A673 (cell line): ENCODE data around the gene ABCC11. TPM values are rescaled to one million over a fixed set of nuclear protein-coding genes. Genes with fewer than 3 reads are reported as not detected.
"Not testable (repeated sequence)": the region's sequence is repeated elsewhere in the genome, so short reads cannot be mapped to it uniquely, and the experiment has no call there.

ENCODE experiments used
- BruUV-seq: library from RNA; stranded (reverse); fragments of 400-500 nt; replicated peaks from 2 replicates; lab custom pipeline; 2021; lab: Mats Ljungman, UMichigan
- CTCF ChIA-PET: fragments of 300-600 bp; sonication (Branson Sonifier 250); formaldehyde crosslinking; loops from one replicate; lab custom pipeline; 2022; ENCODE audit warnings: antibody characterized with exemption; lab: Charles Lee
- POLR2A ChIA-PET: fragments of 300-600 bp; sonication (Branson Sonifier 250); formaldehyde crosslinking; loops from one replicate; lab custom pipeline; 2022; ENCODE audit warnings: antibody characterized with exemption; ENCODE audit not compliant: low non-redundant PET; lab: Charles Lee
- DNase-seq: peaks from one replicate; pipeline ENCODE4 v3.0.0-alpha.2; 2015; ENCODE audit warnings: low spot score
- H3K27ac ChIP-seq: fragments of 200-600 bp; sonication (generic); 2 replicates; pipeline ENCODE4 v1.5.1; 2016; ENCODE audit warnings: mixed run types, low read depth, mild to moderate bottlenecking, mixed read lengths, antibody characterized with exemption, low read length; ENCODE audit not compliant: poor library complexity, severe bottlenecking
- H3K27me3 ChIP-seq: fragments of 200-600 bp; sonication (generic); replicated peaks from 2 replicates; pipeline ENCODE4 v1.6.1; 2017; ENCODE audit warnings: mixed run types, low read depth, mild to moderate bottlenecking, mixed read lengths, antibody characterized with exemption, low read length; ENCODE audit not compliant: insufficient read depth, poor library complexity
- H3K36me3 ChIP-seq: fragments of 200-600 bp; sonication (generic); 2 replicates; pipeline ENCODE4 v1.6.1; 2016; ENCODE audit warnings: mixed run types, mild to moderate bottlenecking, mixed read lengths, antibody characterized with exemption, low read length; ENCODE audit not compliant: insufficient read depth, poor library complexity, severe bottlenecking
- H3K4me1 ChIP-seq: fragments of 200-600 bp; sonication (generic); 2 replicates; pipeline ENCODE4 v1.6.1; 2017; ENCODE audit warnings: mixed run types, mild to moderate bottlenecking, mixed read lengths, antibody characterized with exemption, low read length; ENCODE audit not compliant: insufficient read depth, poor library complexity, severe bottlenecking
- H3K4me3 ChIP-seq: fragments of 200-600 bp; sonication (generic); 2 replicates; pipeline ENCODE4 v1.5.1; 2016; ENCODE audit warnings: low read depth, mixed run types, mild to moderate bottlenecking, mixed read lengths, low read length; ENCODE audit not compliant: poor library complexity, severe bottlenecking
- H3K9me3 ChIP-seq: fragments of 200-600 bp; sonication (generic); 2 replicates; pipeline ENCODE4 v1.6.1; 2016; ENCODE audit warnings: mixed run types, low read depth, mild to moderate bottlenecking, mixed read lengths, antibody characterized with exemption, low read length; ENCODE audit not compliant: poor library complexity, severe bottlenecking
- CTCF ChIP-seq: fragments of 300-800, 200-600 bp; sonication (generic); conservative IDR thresholded peaks from 2 replicates; pipeline ENCODE4 v1.5.1; 2017; ENCODE audit warnings: low read depth, mild to moderate bottlenecking, antibody characterized with exemption, low read length, moderate library complexity, mixed read lengths
- EZH2 ChIP-seq: fragments of 200-600 bp; sonication (generic); IDR thresholded peaks from 2 replicates; pipeline ENCODE4 v1.6.1; 2017; ENCODE audit warnings: borderline replicate concordance, low read depth, mild to moderate bottlenecking, mixed read lengths, antibody characterized with exemption, low read length; ENCODE audit not compliant: poor library complexity, severe bottlenecking
- intact Hi-C: fragments of 100-400 bp; cut with micrococcal nuclease; formaldehyde crosslinking; loops from one replicate; pipeline ENCODE4 v1.10.0; 2022; ENCODE audit not compliant: unreplicated experiment
- total RNA-seq: library from RNA; stranded (reverse); gene quantifications from 2 replicates; pipeline ENCODE4 v1.2.3, GENCODE V29; 2021

Gene ABCC11
- total RNA-seq, 1 experiment from 2014 or later, result not detected

DNA sequence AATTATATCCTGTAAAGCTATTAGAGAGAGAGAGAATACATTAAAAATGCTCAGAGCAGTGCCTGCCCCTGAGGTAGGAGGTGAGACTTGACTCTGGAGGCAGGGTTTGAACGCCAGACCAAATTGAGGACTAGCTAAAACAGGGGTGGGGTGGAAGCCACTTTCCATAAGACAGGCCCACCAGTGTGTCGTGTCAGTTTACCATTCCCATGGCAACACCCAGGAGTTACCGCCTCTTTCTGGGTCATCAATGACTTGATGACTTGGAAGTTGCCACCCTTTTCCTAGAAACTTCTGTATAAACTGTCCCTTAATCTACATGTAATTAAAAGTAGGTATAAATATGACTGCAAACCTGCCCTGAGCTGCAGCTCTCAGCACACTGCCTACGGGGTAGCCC lies 59.6 kb downstream of the ABCC11 start:
- DNase-seq, result no peak
- Histone ChIP-seq H3K36me3 (no peaks in the 10 kb centered on the region), H3K27ac (no peak overlapping the region), H3K27me3 (no peaks in the 10 kb centered on the region), H3K9me3 (no peaks in the 10 kb centered on the region), H3K4me3 (no peak overlapping the region), H3K4me1 (no peaks in the 10 kb centered on the region)
- intact Hi-C loops, result no loop called here
- POLR2A ChIA-PET, result no interaction called here
- TF ChIP-seq CTCF (no peak), EZH2 (no peak)
- no TSS peak for BruUV-seq
- CTCF ChIA-PET, result no interaction called here

DNA sequence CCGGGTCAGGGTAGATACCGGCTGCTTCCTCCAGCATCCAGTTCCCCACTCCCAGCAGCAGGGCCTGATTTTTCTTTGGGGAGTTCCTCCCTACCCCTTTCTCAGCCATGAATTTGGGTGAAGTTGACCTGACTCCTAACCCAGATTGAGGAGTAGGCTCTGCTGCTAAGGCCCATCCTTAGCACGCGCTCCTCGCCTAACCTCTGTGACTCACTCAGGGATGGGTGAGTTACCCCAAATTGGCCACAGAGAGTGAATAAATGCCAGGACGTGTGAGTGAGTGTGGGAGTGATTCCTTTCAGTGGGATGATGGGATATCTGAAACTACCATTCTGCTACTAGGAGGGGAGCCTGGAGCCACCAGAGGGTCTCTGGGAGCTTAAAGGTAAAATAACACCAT lies 62.7 kb downstream of the ABCC11 start:
- Histone ChIP-seq H3K9me3 (no peaks in the 10 kb centered on the region), H3K4me1 (no peaks in the 10 kb centered on the region), H3K4me3 (no peak overlapping the region), H3K36me3 (no peaks in the 10 kb centered on the region), H3K27me3 (no peaks in the 10 kb centered on the region), H3K27ac (no peak overlapping the region)
- TF ChIP-seq EZH2 (no peak), CTCF (no peak)
- ChIA-PET CTCF (no interaction called here), POLR2A (no interaction called here)
- intact Hi-C loops, result no loop called here
- BruUV-seq, result no TSS peak
- no peak for DNase-seq

- TF ChIP-seq EZH2 (no peak), CTCF (no peak)
- Histone ChIP-seq H3K27ac (no peak overlapping the region), H3K4me1 (no peaks in the 10 kb centered on the region), H3K9me3 (no peaks in the 10 kb centered on the region), H3K36me3 (no peaks in the 10 kb centered on the region), H3K4me3 (no peak overlapping the region), H3K27me3 (no peaks in the 10 kb centered on the region)
- intact Hi-C loops, result no loop called here
- ChIA-PET POLR2A (no interaction called here), CTCF (interaction anchor here (0.6 kb wide), 1 partner anchor 26 kb away, joined by 3 read pairs; no protein-coding TSS in a partner anchor)
- BruUV-seq, result no TSS peak
- DNase-seq, result no peak
Measured at GRCh38 chr16:48182979-48183537, 64.3 kb downstream of the ABCC11 start.

DNA sequence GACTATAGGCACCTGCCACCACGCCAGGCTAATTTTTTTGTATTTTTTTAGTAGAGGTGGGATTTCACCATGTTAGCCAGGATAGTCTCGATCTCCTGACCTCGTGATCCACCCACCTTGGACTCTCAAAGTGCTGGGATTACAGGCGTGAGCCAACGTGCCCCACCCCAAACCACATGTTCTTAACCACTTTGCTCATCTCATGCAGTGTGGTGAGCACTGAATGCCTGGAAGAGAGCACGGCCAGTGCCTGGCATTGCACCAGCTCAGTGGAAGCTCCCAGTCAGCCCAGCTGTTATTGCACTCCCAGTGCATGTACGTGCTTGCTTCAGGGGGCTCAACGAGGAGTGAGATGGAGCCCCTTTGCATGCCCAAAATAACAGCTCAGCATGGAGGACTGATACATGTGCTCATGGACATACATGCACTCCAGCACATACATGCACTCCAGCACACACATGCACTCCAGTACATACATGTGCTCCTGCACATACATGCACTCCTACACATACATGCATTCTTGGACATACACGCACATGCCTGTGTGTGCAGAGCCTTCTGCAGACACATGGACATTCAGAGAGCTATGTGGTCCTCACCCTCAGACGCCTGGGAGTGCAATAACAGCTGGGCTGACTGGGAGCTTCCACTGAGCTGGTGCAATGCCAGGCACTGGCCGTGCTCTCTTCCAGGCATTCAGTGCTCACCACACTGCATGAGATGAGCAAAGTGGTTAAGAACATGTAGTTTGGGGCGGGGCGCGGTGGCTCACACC lies 65.4 kb downstream of the ABCC11 start:
- CTCF ChIA-PET, POLR2A ChIA-PET, H3K4me3 ChIP-seq, H3K27ac ChIP-seq, DNase-seq, BruUV-seq, H3K27me3 ChIP-seq, intact Hi-C loops, H3K36me3 ChIP-seq, H3K9me3 ChIP-seq, H3K4me1 ChIP-seq: not testable (repeated sequence)
